Right cardiac atrium (tissue), 5 donors: ENCODE data around the gene TCF7L2. TPM values are rescaled to one million over a fixed set of nuclear protein-coding genes. Genes with fewer than 3 reads are reported as not detected.

Experiments
- ATAC-seq, 2 donors: fragments of 200-7000 bp; cut with Tn5 transposase; one replicate each; pipeline versions ENCODE4 v1.8.0 to v1.9.1; 2020; ENCODE audit warnings: moderate library complexity in 2 of 2, mild to moderate bottlenecking in 1 of 2
- DNase-seq, 3 donors: peaks; one replicate each; pipeline ENCODE4 v3.0.0-alpha.2; 2020
- H3K27ac ChIP-seq: one replicate; pipeline ENCODE4 v1.5.1; 2013; ENCODE audit warnings: mild to moderate bottlenecking, low read length, control low read depth, moderate library complexity
- H3K27me3 ChIP-seq: one replicate; pipeline ENCODE4 v1.6.1; 2013; ENCODE audit not compliant: control insufficient read depth, insufficient read depth
- H3K4me1 ChIP-seq: one replicate; pipeline ENCODE4 v1.6.1; 2013; ENCODE audit warnings: low read length; ENCODE audit not compliant: control insufficient read depth, insufficient read depth
- H3K4me3 ChIP-seq: one replicate; pipeline ENCODE4 v1.5.1; 2013; ENCODE audit warnings: low read length, control low read depth
- H3K9me3 ChIP-seq: one replicate; pipeline ENCODE4 v1.6.1; 2013; ENCODE audit warnings: low read length; ENCODE audit not compliant: control insufficient read depth
- WGBS: extraction: QIAGEN DNeasy Blood & Tissue Kit; methylation state at CpG from one replicate; pipeline ENCODE4 v1.1.7; 2013; 5-methylcytosine and 5-hydroxymethylcytosine counted together
- intact Hi-C, 4 donors: fragments of 100-400 bp; cut with DNase I; formaldehyde crosslinking; loops; one replicate each; pipeline versions ENCODE4 v1.11.0 to v1.14.0; 2022 to 2023
- polyA plus RNA-seq: library from polyadenylated mRNA; stranded (reverse); fragments of 200-250 nt; gene quantifications from one replicate; pipeline ENCODE4 v1.2.3, GENCODE V29; 2013
- total RNA-seq, 4 donors: library from RNA; stranded (reverse); fragmentation: NEBNext Ultra II Directional; extraction: Animal tissue kit (Norgen Biotek cat#: 25700); gene quantifications; one replicate each; pipeline ENCODE4 v1.2.1, GENCODE V29; 2021
- donor health status: healthy with polysubstance abuse.
- donor health status: DM: no; HTN: yes; CAD: no.
- donor health status: DM: no; HTN: no; CAD: no.
- donor health status: DM: no; HTN: yes; CAD: no; lungs with severe emphysema.
- donor health status: DM: yes; HTN: yes; CAD: no.

The TCF7L2 gene
- total and polyA plus RNA-seq, 5 donors, result 9.2 to 18.7 (median 15.8) TPM

DNA sequence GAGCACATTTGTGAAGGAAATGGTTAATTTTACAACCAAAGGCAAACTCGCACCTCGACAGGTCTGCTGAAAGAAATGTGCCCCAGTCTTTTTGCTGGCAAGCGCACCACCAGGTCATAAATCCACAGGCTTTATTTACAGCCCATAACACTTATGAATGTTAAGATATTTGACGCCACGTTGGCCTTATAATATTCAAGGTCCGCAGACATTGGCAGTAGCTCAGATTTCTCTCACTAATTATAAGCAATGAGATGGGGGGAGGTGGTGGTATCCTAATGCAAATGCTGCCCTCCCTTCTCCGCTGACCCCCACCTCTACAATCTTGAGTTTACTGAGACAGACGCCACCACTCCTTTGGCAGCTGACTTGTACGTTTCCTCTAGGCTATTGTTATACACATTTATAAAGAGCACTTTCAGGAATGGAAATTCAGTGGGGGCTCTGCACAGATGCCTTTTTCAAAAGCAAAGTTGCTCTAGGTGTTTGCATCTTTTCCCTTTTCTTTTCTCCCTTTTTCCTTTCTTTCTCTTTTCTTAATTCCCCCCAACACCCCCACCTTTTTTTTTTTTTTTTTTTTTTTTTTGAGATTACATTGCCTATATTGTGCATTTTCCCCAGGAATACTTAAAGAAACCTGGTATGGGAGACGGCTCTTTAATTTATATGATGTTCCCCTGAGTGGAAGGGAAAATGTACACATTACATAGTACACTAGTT lies 6.7 kb downstream of the TCF7L2 start:
- Histone ChIP-seq H3K4me1 (peaks cover 5% of the 10 kb centered on the region), H3K4me3 (no peak overlapping the region), H3K9me3 (no peaks in the 10 kb centered on the region), H3K27me3 (no peaks in the 10 kb centered on the region), H3K27ac (no peak overlapping the region)
- DNase-seq (no peak), ATAC-seq (peak in 1 of 2 donors; percentile 33)
- 49% methylated on average over 10 of the region's 10 CpGs for WGBS
- intact Hi-C loops, result loop anchor here in 1 of 4 donors (10.0 kb wide), 2 partner anchors 108 to 168 kb away; no protein-coding TSS in a partner anchor

DNA sequence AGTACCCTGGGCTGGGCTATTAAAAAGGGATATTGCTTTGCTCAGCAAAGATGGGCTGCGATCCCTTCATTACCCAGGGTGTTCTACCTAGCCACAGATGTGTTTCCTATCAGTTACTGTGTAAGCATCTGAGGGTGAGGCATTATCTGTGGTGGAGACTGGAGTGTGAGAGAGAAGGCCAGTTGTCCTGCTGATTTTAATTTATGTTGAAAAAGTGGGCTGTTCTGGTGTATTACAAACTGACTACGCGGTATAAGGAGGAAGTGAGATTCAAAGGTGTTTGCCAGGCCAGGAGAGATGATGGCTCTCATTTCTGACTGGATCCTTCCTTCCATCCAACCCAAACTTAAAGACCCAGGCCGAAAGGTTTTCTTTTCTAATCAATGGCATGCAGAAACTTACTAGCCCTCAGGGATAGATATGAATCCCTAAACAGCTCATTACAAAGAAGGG lies 7.6 kb downstream of the TCF7L2 start:
- no peaks in the 10 kb centered on the region for H3K9me3 ChIP-seq
- H3K4me3 ChIP-seq, result no peak overlapping the region
- DNase-seq, result no peak
- 78% methylated on average over 4 of the region's 4 CpGs for WGBS
- peaks cover 5% of the 10 kb centered on the region for H3K4me1 ChIP-seq
- no peak overlapping the region for H3K27ac ChIP-seq
- intact Hi-C loops, result loop anchor here in 1 of 4 donors (10.0 kb wide), 2 partner anchors 107 to 167 kb away; no protein-coding TSS in a partner anchor
- ATAC-seq, result no peak
- no peaks in the 10 kb centered on the region for H3K27me3 ChIP-seq

DNA sequence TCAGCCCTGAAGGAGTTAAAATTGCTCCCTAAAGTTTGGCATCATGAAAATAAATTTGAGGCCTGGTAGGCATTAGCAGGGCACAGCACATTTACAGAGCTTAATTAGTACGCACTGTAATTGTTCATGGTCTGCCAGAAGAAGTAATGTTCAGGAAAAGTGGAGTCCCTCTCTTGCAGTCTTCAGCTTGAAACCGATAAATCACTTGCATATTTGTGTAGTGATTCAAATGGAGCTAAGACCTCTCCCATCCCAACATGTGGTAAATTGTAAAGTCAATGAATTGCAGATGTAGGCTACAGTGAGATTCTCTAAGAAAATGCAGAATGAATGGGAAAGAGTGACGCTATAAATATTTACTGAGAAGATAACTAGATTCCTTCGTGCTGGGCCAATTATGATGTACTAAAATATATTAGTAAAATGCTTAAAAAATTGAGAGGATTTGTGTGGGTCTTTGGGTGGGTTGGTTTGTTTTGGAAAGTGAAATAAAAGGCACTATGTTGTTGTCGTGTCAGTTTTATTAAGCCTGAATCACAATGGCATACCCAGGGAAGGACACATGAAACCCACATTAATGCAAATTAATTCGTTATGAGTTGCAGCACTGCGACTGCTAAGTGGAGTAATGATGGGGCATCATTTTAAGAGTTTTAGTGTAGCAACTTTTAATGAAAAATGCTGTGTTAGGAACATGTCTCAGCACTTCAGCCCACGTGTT lies 8.4 kb downstream of the TCF7L2 start:
- intact Hi-C loops, result loop anchor here in 1 of 4 donors (10.0 kb wide), 2 partner anchors 106 to 166 kb away; no protein-coding TSS in a partner anchor
- no peak overlapping the region for H3K27ac ChIP-seq
- no peak overlapping the region for H3K4me3 ChIP-seq
- no peak for DNase-seq
- no peaks in the 10 kb centered on the region for H3K9me3 ChIP-seq
- H3K4me1 ChIP-seq, result peaks cover 5% of the 10 kb centered on the region
- no peaks in the 10 kb centered on the region for H3K27me3 ChIP-seq
- ATAC-seq, result no peak
- WGBS, result 70% methylated on average over 8 of the region's 8 CpGs

DNA sequence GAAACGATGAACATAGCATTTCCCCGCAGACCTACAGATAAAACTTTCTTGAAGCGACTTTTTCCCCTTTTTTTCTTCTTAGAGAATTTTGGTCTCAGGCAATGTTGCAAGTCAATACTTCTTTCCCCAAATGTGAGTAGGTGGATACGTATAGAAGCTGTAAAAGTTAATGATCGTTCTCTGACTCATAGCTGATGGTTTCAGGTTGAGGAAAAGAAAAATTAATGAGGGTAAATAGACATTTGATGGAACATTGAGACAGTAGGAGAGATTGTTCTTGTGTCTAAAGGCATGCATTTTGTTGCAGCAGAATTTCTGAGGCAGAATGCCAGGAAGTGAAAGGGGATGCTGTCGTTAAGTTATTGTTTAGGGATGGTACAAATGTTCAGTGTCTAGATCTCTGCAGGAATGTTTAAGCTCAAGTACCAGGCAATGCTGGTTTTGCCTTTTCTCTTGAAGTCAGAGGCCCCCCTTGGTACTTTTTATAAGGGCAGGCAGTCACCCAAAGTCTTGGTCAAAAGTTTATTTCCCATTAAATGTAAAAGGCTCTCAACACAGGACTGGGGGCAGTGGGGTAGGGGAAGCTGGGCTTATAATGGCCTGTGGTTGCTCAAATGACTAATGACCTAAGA lies 9.3 kb downstream of the TCF7L2 start:
- DNase-seq (no peak), ATAC-seq (no peak)
- Histone ChIP-seq H3K27ac (no peak overlapping the region), H3K27me3 (no peaks in the 10 kb centered on the region), H3K4me1 (peaks cover 11% of the 10 kb centered on the region), H3K9me3 (no peaks in the 10 kb centered on the region), H3K4me3 (no peak overlapping the region)
- WGBS, result 63% methylated on average over 6 of the region's 6 CpGs
- intact Hi-C loops, result loop anchor here in 1 of 4 donors (10.0 kb wide), 2 partner anchors 105 to 165 kb away; no protein-coding TSS in a partner anchor

DNA sequence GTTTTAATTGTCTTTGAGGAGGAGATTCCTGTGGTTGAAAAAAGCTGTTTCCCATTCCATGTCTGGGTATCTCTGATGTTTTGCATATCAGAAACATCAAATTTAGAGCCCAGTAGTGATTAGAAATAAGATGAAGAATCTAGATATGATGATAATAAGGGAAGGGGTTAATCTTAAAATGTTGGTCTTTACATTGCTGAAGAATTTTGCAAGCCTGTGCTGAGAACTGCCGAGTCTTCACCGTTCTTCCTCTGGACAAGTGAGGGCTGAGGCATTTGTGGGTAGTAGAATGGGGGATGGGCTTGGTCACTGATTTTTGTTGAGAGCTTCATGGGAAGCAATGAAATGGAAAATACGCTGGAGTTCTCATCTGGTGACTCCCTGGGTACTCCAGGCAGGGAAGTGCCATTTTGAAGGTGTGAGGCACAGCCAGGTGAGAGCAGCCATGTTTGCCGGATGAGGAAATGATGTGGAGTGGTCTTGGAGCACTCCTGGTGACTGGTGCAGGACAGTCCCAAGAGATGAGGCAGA lies 10.2 kb downstream of the TCF7L2 start:
- H3K9me3 ChIP-seq, result no peaks in the 10 kb centered on the region
- WGBS, result 85% methylated on average over 4 of the region's 4 CpGs
- no peak overlapping the region for H3K27ac ChIP-seq
- ATAC-seq, result no peak
- no peak for DNase-seq
- intact Hi-C loops, result no loop called here
- H3K4me1 ChIP-seq, result peaks cover 13% of the 10 kb centered on the region
- no peak overlapping the region for H3K4me3 ChIP-seq
- no peaks in the 10 kb centered on the region for H3K27me3 ChIP-seq

DNA sequence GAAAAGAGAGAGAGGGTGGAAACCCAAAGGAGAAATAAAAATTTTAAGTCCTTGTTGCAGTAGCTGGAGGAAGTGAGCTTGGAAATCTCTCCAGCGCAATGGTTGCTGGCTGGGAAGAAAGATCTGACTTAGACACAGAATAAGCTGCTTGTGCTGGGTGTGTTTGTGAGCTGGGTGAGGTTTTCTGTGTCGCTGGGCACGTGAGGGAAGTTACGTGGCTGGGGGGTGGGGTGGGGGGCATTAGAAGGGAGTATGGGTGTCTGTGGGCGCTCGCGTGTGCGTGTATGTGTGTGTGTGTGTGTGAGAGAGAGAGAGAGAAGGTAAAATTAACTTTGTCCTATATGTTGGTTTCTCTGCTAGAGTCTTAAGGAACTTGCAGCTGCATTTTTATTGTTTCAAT lies 11.6 kb downstream of the TCF7L2 start:
- no peak overlapping the region for H3K27ac ChIP-seq
- ATAC-seq (no peak), DNase-seq (no peak)
- no peaks in the 10 kb centered on the region for H3K27me3 ChIP-seq
- H3K4me1 ChIP-seq, result peaks cover 16% of the 10 kb centered on the region
- no peaks in the 10 kb centered on the region for H3K9me3 ChIP-seq
- 75% methylated on average over 8 of the region's 8 CpGs for WGBS
- no peak overlapping the region for H3K4me3 ChIP-seq
- intact Hi-C loops, result no loop called here

DNA sequence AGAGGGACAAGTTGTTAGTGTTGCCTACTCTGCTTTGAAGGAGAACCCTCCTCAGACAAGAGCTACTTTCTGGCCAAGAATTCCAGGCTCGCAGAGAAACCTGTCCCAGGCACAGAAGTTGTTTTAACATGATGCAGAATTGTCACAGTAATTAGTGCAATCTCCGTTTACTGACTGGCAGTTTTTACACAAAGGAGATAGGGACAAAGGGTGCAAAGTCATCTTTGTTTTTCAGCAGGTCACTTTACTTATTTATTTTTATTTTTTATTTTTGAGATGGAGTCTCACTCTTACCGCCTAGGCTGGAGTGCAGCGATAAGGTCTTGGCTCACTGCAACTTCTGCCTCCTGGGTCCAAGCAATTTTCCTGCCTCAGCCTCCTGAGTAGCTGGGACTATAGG lies 12.3 kb downstream of the TCF7L2 start:
- 53% methylated on average over 4 of the region's 4 CpGs for WGBS
- no peaks in the 10 kb centered on the region for H3K9me3 ChIP-seq
- ATAC-seq (no peak), DNase-seq (no peak)
- H3K4me1 ChIP-seq, result peaks cover 18% of the 10 kb centered on the region
- no peak overlapping the region for H3K27ac ChIP-seq
- intact Hi-C loops, result no loop called here
- no peak overlapping the region for H3K4me3 ChIP-seq
- H3K27me3 ChIP-seq, result no peaks in the 10 kb centered on the region

DNA sequence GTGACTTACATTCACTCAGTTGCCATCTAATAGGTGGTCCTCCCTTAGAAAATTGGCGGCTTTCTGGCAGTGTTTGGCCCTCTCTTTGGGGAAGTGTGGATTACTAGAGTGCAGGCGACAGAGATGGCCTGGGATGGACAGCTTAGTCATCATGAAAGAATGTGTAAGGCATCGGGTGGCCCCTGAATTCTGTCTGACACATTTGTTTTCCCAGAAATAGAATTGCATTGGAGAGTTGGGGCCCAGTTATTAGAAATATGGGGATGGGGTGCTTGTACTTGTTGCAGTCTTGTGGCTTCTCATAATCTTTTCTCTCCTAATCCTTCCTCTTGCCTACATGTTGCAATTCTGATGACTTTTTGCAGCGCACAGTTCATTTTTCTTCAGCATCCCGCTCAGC lies 13.8 kb downstream of the TCF7L2 start:
- Histone ChIP-seq H3K9me3 (no peaks in the 10 kb centered on the region), H3K4me1 (peaks cover 16% of the 10 kb centered on the region), H3K27ac (peak overlapping the region; percentile 62), H3K27me3 (no peaks in the 10 kb centered on the region), H3K4me3 (no peak overlapping the region)
- intact Hi-C loops, result no loop called here
- DNase-seq (no peak), ATAC-seq (peak; percentile 48 to 58)
- WGBS, result 57% methylated on average over 5 of the region's 5 CpGs

DNA sequence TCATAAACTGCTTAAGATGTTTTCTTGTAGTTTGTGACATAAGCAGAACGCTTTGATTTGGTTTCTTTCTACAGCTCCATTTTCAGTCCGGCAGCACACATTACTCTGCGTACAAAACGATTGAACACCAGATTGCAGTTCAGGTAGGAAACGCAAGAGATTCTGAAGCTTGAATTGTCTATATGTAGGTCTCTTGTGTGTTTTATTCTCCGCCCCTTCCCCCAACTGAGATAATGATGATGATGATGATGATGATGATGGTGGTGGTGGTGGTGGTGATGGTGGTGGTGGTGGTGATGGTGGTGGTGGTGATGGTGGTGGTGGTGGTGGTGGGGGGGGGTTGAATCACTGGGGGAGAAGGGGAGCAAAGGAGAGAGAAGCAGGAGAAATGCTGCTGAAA lies 14.4 kb downstream of the TCF7L2 start:
- 90% methylated on average over 6 of the region's 6 CpGs for WGBS
- H3K4me3 ChIP-seq, result no peak overlapping the region
- H3K9me3 ChIP-seq, result no peaks in the 10 kb centered on the region
- H3K27ac ChIP-seq, result no peak overlapping the region
- no peak for ATAC-seq
- H3K4me1 ChIP-seq, result peaks cover 15% of the 10 kb centered on the region
- H3K27me3 ChIP-seq, result no peaks in the 10 kb centered on the region
- DNase-seq, result no peak
- intact Hi-C loops, result no loop called here

DNA sequence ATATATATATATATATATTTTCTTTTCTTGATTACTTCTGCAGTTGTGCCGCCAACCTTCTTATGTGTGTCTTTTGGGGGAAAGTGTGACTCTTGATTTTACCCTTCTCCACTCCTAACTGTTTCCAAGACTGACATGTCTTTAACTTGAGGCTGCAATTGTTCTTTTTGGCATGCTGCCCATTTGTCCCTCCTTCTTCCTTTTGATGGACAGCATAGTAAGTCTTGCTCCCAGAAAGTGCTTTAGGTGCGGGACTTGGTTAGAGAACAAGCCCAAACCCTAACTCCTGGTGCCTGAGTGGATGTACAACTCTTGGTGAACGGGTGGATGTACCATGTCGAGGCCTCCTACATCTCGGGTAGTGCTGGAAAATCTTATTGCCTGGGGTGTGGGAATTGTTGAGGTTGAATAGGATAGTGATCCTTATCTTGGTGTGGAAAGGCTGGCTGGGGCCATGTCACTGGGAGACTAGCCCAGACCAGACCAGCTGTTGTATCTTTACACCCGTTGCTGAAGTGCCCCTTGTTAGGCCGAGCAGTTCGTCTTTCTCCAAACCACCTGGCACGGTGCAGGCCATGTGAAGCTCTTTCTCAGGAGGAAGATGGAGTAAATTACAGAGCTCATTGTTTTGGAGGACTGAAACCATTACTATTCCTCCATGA lies 16.3 kb downstream of the TCF7L2 start:
- DNase-seq (no peak), ATAC-seq (peak in 1 of 2 donors; percentile 27)
- intact Hi-C loops, result no loop called here
- Histone ChIP-seq H3K4me3 (no peak overlapping the region), H3K27ac (no peak overlapping the region), H3K4me1 (peaks cover 13% of the 10 kb centered on the region), H3K27me3 (no peaks in the 10 kb centered on the region), H3K9me3 (no peaks in the 10 kb centered on the region)
- WGBS, result 81% methylated on average over 9 of the region's 9 CpGs
